HTR-8/SVneo (cell line): ENCODE measurements around the gene TULP3.

Source experiments
- DNase-seq: peaks from one replicate; pipeline ENCODE4 v3.0.0; 2011; ENCODE audit warnings: low spot score, mixed read lengths; ENCODE audit not compliant: insufficient read length
- FAIRE-seq: peaks from 2 replicates; lab custom pipeline; 2011; peaks lifted over from hg19 to GRCh38; lab: Jason Lieb, UNC

The TULP3 gene

DNA sequence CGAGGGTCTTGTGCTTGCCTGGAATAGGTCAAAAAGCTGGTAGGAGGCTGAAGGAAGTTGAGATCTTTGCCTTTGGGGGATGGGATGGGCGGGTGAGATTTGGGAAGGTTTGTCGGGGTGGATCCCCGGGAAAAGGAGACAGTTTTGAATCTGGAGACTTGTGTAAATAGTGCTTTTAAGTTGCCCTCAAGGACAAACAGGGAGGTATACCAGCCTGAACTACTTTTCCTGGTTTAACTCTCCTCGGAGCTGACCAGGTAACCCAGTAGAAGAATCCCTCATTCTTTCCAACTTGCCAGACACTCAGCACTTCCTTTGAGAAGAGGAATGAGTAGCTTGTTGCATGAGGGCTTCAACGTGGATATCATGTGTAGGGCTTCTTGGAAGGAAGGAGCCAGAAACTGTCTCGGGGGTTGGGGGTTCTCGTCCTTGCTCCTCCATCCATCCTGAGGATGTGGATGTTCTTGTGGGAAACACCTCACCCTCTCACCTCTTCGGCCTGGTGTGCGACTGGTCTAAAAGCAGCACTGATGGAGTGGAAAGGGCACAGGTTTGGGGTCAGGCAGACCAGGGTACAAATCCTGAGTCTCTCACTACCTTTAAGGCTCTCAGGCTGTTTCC is 70.4 kb downstream of the TULP3 start:
- no peak for FAIRE-seq
- no peak for DNase-seq

DNA sequence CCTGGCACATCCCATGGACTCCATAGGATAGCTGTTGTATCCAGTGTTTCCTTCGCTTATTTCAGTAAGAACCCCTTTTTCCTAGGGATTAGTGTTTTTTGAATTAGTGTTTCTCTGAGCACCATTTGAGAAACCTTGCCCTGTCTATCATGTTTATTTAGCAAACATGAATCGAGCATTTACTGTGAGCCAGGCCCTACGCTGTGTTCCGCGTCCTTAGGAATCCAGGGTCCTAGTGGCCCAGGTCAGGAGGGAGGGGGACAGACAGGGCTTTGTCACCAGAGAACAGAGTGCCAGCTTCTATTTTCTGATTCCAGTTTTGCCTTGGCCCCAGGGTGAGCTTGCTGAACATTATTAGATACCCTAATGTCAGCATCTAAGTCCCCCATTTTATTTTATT is 71.0 kb downstream of the TULP3 start:
- DNase-seq (no peak), FAIRE-seq (no peak)

GRCh38 chr12:2963154-2963759 is 72.6 kb downstream of the TULP3 start:
- no peak for FAIRE-seq
- DNase-seq = no peak

- peak; percentile 74 for FAIRE-seq
These were observed 73.1 kb downstream of the TULP3 start for GRCh38 chr12:2963760-2964292.

GRCh38 chr12:2967651-2968050 is 77.0 kb downstream of the TULP3 start:
- DNase-seq (no peak), FAIRE-seq (peak; percentile 23)

More at GRCh38 chr12:2963760-2964292, 73.1 kb downstream of the TULP3 start:
- peak; percentile 79 for DNase-seq

GRCh38 chr12:2970744-2971143 is 80.1 kb downstream of the TULP3 start:
- DNase-seq (peak; percentile 41), FAIRE-seq (peak; percentile 63)

DNA sequence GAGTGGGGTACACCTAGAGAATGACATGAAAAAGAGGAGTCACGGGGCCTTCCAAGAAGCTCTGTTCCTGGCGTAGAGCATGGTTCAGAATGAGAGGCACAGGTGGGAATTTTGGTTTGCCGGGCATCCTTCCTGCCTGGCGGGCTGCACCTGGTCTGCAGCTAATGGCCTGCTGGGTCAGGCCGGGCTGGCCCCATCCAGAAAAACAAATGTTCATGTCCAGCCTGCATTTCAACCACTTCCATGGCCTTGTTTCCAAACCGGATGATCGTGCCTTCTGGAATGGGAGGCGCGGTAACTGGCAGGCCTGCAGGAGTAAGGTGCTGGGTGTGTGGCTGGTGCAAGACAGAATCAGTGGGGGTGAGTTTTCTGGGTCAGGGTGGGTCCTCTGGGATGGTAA is 82.9 kb downstream of the TULP3 start:
- FAIRE-seq (peak; percentile 40), DNase-seq (no peak)

DNA sequence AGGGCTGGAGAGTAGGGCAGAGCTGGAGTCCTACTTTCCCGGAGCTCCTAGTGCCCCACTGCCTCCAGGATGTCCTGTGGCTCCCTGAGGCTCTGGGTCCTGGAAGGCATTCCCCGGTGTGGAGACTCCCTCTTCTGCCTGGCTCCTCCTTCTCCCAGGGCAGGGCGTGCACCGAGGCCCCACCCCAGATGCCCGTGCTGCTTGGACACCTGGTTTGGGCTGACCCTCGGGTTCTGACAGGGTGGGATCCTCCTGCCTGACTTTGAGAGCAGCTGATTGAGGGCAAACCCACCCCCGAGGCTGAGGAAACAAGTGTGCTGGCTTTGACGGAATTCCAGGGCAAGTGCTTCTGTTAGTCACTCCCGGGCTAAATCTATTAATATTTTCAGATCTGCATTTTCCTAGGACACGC is 83.9 kb downstream of the TULP3 start:
- FAIRE-seq (peak; percentile 44), DNase-seq (no peak)

DNA sequence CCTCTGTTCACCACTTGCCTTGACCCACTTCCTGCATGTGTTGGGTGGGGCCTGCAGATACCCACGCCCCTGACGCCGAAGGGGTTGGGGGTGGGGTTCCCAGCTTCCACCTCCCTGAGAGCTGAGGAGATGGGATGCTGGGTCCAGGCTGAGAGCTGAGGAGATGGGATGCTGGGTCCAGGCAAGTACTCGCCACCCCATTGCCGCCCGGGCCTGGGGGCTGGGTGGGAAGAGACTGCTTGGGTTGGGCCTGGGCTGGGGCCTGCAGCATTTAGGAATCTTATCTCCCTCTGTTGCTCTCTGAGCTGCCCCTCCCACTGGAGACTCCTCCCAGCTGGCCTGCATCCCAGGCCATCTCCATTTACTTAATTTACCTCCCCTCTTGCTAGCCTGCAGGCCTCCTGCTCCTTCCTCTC is 85.9 kb downstream of the TULP3 start:
- FAIRE-seq (no peak), DNase-seq (no peak)

DNA sequence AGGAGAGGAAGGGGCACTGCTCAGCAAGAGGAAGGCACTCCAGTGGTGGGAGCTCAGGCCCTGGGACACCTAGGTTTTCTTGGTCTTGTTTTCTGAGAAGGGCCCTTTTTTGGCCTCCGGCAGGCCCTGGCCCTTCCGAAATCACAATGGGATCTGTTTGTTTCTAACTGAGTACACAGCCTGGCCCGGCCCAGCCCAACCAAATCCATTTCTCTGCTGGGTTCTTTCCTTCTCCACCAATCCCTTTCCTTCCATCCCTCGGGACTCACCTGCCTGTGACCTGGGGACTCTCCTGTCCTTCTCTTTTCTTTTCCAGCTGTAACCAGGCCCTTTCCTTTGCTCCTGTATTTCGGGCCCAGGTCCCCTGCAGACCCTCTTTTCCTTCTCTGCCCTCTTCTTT is 87.1 kb downstream of the TULP3 start:
- DNase-seq (no peak), FAIRE-seq (no peak)

DNA sequence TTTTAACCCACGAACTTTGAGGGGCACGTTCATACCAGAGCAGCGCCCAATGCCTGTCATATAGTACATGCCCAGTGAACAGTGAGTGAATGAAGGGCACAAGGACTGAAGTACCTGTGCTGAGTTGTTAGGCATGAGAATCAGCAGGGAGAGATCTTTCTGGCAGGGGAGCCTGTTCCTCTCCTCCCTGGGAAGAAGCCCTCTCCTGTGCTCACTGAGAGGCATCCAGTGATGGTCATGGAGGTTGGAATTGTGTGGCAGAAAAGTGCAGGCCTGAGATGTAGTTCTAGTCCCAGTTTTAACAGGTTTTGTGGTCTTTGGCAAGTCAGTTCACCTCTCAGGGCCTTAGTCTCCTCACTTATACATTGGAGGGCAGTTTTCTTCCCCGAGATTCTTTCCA is 89.1 kb downstream of the TULP3 start:
- FAIRE-seq = no peak
- DNase-seq = no peak

DNA sequence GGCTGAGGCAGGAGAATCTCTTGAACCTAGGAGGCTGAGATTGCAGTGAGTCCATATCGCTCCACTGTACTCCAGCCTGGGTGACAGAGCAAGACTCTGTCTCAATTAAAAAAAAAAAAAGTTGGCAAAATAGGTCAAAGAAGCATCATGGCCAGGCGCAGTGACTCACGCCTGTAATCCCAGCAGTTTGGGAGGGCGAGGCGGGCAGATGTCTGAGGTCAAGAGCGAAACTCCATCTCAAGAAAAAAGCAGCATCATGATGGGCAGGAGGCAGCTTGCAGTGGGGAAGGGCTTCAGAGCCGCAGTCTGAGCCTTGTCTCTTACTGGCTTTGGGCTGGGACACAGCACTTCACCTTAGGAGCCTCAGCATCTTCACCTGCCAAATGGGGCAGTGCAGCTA is 89.9 kb downstream of the TULP3 start:
- FAIRE-seq (no peak), DNase-seq (no peak)

- no peak for FAIRE-seq
- no peak for DNase-seq
These were observed 91.7 kb downstream of the TULP3 start for GRCh38 chr12:2982361-2982760.

DNA sequence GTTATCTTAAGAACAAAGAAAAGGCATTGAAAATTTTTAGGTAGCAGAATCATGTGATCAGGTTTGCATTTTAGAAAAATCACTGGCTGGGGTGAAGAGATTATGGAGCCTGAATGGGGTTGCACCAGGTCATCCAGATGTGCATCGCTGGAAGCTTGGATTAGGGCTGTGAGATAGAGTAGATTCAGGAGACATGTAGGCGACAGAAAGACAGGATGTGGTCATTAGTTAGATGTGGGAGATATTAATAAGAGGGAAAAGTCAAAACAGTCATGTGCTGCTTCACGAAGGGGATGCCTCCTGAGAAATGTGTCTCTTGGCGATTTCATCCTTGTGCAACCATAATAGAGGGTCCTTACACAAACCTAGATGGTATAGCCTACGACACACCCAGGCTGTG is 93.6 kb downstream of the TULP3 start:
- FAIRE-seq = peak; percentile 9
- DNase-seq = no peak

GRCh38 chr12:2984698-2985097 is 94.0 kb downstream of the TULP3 start:
- no peak for FAIRE-seq
- DNase-seq = no peak

DNA sequence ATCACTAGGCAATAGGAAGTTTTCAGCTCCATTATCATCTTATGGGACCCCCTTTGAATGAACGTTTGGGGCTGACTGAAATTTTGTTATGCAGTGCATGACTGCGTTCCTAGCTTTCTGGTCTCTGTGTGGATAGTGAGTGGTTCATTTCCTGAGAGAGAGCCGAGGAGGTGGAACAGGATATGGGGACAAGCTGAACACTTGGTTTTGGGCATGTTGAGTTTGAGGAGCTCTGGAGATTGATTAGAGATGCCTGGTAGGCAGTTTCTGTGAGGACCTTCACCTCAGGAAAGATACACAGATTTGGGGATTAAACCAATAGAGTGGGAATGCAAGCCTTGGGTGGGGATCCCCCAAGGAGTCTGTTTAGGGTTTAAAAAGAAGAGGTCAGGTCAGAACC is 96.2 kb downstream of the TULP3 start:
- no peak for DNase-seq
- FAIRE-seq = no peak

DNA sequence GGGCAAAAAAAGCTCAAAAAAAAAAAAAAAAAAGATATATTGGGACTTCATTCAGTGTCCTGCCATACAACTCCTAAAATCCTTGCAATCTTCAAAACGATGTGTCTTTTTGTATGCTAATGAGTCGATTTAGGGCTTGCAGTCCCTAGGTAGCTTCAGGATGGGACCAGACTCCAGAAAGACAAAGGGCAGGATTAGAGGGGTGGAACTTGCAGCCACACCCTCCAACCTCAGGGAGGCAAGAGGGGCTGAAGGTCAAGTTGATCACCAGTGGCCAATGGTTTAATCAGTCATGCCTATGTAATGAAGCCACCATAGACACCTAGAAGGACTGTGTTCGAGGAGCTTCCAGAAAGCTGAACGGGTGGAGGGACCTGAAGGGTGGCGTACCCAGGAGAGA is 97.8 kb downstream of the TULP3 start:
- FAIRE-seq = no peak
- DNase-seq = no peak
